ENCODE data around the gene ATOX1. TPM values are rescaled to one million over a fixed set of nuclear protein-coding genes. Genes with fewer than 3 reads are reported as not detected.

ATOX1 gene
- total and polyA plus RNA-seq, 9 of the 15 experiments (the other 6 are each of a cell fraction or from before 2014, with no cell fraction given), result 59.2 to 318 (median 86.2) TPM

GRCh38 chr5:151770383-151771258, 12.2 kb upstream of the ATOX1 start (continued):
- TF ChIP-seq HNRNPK (IDR thresholded peaks at IDR 0.05; ENCODE audit: low read depth, low read length, poor library complexity, severe bottlenecking), result no peak
- TF ChIP-seq POU5F1 (IDR thresholded peaks at IDR 0.05; ENCODE audit: borderline replicate concordance, low read depth, low read length, partially characterized antibody), result no peak
- TF ChIP-seq MTA2 (IDR thresholded peaks at IDR 0.05; ENCODE audit: low read depth), result no peak
- no peak for TF ChIP-seq ETV5 (CRISPR knock-in tag; IDR thresholded peaks at IDR 0.05; ENCODE audit: low read depth)
- TF ChIP-seq SIX5 (IDR thresholded peaks at IDR 0.05; ENCODE audit: borderline replicate concordance in 1 of 2, insufficient read depth in 1 of 2, low read depth in 1 of 2, low read length in 2 of 2), result no peak
- TF ChIP-seq NFATC3 (IDR thresholded peaks at IDR 0.05), result no peak
- TF ChIP-seq KLF1 (tag; IDR thresholded peaks at IDR 0.05), result no peak
- TF ChIP-seq CTBP1 (IDR thresholded peaks at IDR 0.05; ENCODE audit: borderline replicate concordance), result 0 out of 2 replicates have a peak, but pooled peaks have one; percentile 45
- TF ChIP-seq POLR3G (IDR thresholded peaks at IDR 0.05; ENCODE audit: extremely low read depth, insufficient read length, insufficient replicate concordance), result no peak
- TF ChIP-seq ZBTB40 (IDR thresholded peaks at IDR 0.05), result peak; percentile 86
- TF ChIP-seq ZBTB40 (CRISPR knock-in tag; IDR thresholded peaks at IDR 0.05), result peak; percentile 52; the same call in 1 of the 2 replicates
- TF ChIP-seq HDAC8 (tag; IDR thresholded peaks at IDR 0.05), result 0 out of 2 replicates have a peak, but pooled peaks have one; percentile 35
- TF ChIP-seq, protein P1, sequence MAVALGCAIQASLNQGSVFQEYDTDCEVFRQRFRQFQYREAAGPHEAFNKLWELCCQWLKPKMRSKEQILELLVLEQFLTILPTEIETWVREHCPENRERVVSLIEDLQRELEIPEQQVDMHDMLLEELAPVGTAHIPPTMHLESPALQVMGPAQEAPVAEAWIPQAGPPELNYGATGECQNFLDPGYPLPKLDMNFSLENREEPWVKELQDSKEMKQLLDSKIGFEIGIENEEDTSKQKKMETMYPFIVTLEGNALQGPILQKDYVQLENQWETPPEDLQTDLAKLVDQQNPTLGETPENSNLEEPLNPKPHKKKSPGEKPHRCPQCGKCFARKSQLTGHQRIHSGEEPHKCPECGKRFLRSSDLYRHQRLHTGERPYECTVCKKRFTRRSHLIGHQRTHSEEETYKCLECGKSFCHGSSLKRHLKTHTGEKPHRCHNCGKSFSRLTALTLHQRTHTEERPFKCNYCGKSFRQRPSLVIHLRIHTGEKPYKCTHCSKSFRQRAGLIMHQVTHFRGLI (CRISPR knock-in tag; IDR thresholded peaks at IDR 0.05), result peak; percentile 37; the same call in 1 of the 2 replicates
- TF ChIP-seq CREM (IDR thresholded peaks at IDR 0.05; ENCODE audit: low read depth), result no peak
- TF ChIP-seq SAP30 (IDR thresholded peaks at IDR 0.05; ENCODE audit: borderline replicate concordance, insufficient read depth, low read depth, low read length, poor library complexity, severe bottlenecking), result no peak
- TF ChIP-seq FOXA3 (CRISPR knock-in tag; conservative IDR thresholded peaks at IDR 0.05 in 1 of 2, IDR thresholded peaks at IDR 0.05 in 1 of 2), result no peak
